SU-DHL-6 (cell line): Measurements from ENCODE around the gene TIMP2.

Experiments used
- H2AFZ ChIP-seq: fragments of 200-600 bp; sonication (generic); 2 replicates; pipeline ENCODE4 v1.6.1; 2014; ENCODE audit warnings: low read depth, mild to moderate bottlenecking, moderate library complexity, mixed read lengths, antibody characterized with exemption, low read length; ENCODE audit not compliant: severe bottlenecking
- H3F3A ChIP-seq: fragments of 200-600 bp; shearing (Covaris generic); 2 replicates; pipeline ENCODE4 v1.6.0; 2016; ENCODE audit warnings: antibody characterized with exemption, mild to moderate bottlenecking; ENCODE audit not compliant: insufficient read depth
- H3K27ac ChIP-seq: fragments of 200-600 bp; sonication (generic); 2 replicates; pipeline ENCODE4 v1.5.1; 2016; ENCODE audit warnings: low read depth, mild to moderate bottlenecking, low read length, moderate library complexity, mixed read lengths
- H3K27me3 ChIP-seq: fragments of 200-600 bp; sonication (generic), shearing (Covaris generic); 2 replicates; pipeline ENCODE4 v1.6.0; 2014; ENCODE audit warnings: mild to moderate bottlenecking, low read length
- H3K36me3 ChIP-seq: fragments of 200-600 bp; sonication (generic); 2 replicates; pipeline ENCODE4 v1.6.1; 2014; ENCODE audit warnings: mild to moderate bottlenecking, low read length, mixed read lengths
- H3K4me2 ChIP-seq: fragments of 300-600, 200-600 bp; shearing (Covaris generic), sonication (generic); 2 replicates; pipeline ENCODE4 v1.6.0; 2014; ENCODE audit warnings: low read length, low read depth, mild to moderate bottlenecking; ENCODE audit not compliant: poor library complexity, severe bottlenecking
- H3K4me3 ChIP-seq: fragments of 200-600 bp; sonication (generic); 2 replicates; pipeline ENCODE4 v1.5.1; 2014; ENCODE audit warnings: antibody characterized with exemption, low read length, mild to moderate bottlenecking, mixed read lengths; ENCODE audit not compliant: insufficient read depth, poor library complexity, severe bottlenecking
- H3K79me2 ChIP-seq: fragments of 200-600 bp; sonication (generic); 2 replicates; pipeline ENCODE4 v1.6.1; 2014; ENCODE audit warnings: mild to moderate bottlenecking, low read length, moderate library complexity; ENCODE audit not compliant: insufficient read depth
- H3K9ac ChIP-seq: fragments of 200-600 bp; sonication (generic); 2 replicates; pipeline ENCODE4 v1.7.0; 2014; ENCODE audit warnings: mild to moderate bottlenecking, low read length
- H3K9me2 ChIP-seq: fragments of 200-600 bp; sonication (generic); replicated peaks from 2 replicates; pipeline ENCODE4 v1.6.1; 2014; ENCODE audit warnings: low read length; ENCODE audit not compliant: insufficient read depth
- H3K9me3 ChIP-seq: fragments of 200-600 bp; sonication (generic); 2 replicates; pipeline ENCODE4 v1.6.1; 2014; ENCODE audit warnings: low read length, mixed read lengths; ENCODE audit not compliant: insufficient read depth
- H4K20me1 ChIP-seq: fragments of 200-600 bp; sonication (generic); 2 replicates; pipeline ENCODE4 v1.6.1; 2014; ENCODE audit warnings: low read depth, mild to moderate bottlenecking, antibody characterized with exemption, low read length, moderate library complexity, mixed read lengths
- EZH2phosphoT487 ChIP-seq: fragments of 200-600 bp; sonication (generic), shearing (Covaris generic); conservative IDR thresholded peaks from 2 replicates; pipeline ENCODE4 v1.6.1; 2018; ENCODE audit warnings: mild to moderate bottlenecking, antibody characterized with exemption, low read length, moderate library complexity, mixed read lengths
- TF ChIP-seq, protein P1 (sequence below): fragments of 200-600 bp; sonication (generic); IDR thresholded peaks from one replicate; pipeline ENCODE4 v1.5.1; 2017; ENCODE audit warnings: antibody characterized with exemption, mild to moderate bottlenecking, low read length, moderate library complexity; ENCODE audit not compliant: insufficient read depth, poor library complexity, severe bottlenecking

TIMP2 gene

DNA sequence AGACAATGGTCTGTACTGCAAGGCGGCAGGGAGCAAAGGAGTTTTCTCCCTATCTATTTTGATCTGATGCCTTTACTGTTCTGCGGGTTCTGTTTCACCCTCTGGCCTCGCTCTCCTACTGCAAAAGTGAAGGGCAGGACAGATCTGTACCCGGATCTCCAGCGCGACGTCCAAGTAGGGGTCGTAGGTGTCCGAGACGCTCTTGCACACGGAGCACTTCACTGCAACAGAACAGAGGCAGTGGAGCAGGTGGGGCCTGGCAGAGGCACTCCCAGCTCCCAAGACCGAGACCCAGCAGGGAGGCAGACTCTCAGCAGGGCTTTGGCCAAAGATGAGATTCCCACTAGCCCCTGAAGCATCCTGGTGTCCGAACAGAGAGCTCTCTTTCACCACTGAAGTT is 104.3 kb downstream of the TIMP2 start:
- Histone ChIP-seq H3K27me3 (no peaks in the 10 kb centered on the region), H2AFZ (no peak overlapping the region), H3K4me2 (no peak overlapping the region), H4K20me1 (no peaks in the 10 kb centered on the region), H3K9me3 (no peaks in the 10 kb centered on the region), H3K9me2 (no peaks in the 10 kb centered on the region), H3K9ac (no peak overlapping the region), H3K36me3 (peaks cover 9% of the 10 kb centered on the region; the same call in 1 of the 2 replicates), H3F3A (no peaks in the 10 kb centered on the region), H3K27ac (no peak overlapping the region), H3K79me2 (no peaks in the 10 kb centered on the region), H3K4me3 (no peak overlapping the region)
- no peak for TF ChIP-seq EZH2phosphoT487
- TF ChIP-seq, protein P1, sequence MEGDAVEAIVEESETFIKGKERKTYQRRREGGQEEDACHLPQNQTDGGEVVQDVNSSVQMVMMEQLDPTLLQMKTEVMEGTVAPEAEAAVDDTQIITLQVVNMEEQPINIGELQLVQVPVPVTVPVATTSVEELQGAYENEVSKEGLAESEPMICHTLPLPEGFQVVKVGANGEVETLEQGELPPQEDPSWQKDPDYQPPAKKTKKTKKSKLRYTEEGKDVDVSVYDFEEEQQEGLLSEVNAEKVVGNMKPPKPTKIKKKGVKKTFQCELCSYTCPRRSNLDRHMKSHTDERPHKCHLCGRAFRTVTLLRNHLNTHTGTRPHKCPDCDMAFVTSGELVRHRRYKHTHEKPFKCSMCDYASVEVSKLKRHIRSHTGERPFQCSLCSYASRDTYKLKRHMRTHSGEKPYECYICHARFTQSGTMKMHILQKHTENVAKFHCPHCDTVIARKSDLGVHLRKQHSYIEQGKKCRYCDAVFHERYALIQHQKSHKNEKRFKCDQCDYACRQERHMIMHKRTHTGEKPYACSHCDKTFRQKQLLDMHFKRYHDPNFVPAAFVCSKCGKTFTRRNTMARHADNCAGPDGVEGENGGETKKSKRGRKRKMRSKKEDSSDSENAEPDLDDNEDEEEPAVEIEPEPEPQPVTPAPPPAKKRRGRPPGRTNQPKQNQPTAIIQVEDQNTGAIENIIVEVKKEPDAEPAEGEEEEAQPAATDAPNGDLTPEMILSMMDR = no peak

DNA sequence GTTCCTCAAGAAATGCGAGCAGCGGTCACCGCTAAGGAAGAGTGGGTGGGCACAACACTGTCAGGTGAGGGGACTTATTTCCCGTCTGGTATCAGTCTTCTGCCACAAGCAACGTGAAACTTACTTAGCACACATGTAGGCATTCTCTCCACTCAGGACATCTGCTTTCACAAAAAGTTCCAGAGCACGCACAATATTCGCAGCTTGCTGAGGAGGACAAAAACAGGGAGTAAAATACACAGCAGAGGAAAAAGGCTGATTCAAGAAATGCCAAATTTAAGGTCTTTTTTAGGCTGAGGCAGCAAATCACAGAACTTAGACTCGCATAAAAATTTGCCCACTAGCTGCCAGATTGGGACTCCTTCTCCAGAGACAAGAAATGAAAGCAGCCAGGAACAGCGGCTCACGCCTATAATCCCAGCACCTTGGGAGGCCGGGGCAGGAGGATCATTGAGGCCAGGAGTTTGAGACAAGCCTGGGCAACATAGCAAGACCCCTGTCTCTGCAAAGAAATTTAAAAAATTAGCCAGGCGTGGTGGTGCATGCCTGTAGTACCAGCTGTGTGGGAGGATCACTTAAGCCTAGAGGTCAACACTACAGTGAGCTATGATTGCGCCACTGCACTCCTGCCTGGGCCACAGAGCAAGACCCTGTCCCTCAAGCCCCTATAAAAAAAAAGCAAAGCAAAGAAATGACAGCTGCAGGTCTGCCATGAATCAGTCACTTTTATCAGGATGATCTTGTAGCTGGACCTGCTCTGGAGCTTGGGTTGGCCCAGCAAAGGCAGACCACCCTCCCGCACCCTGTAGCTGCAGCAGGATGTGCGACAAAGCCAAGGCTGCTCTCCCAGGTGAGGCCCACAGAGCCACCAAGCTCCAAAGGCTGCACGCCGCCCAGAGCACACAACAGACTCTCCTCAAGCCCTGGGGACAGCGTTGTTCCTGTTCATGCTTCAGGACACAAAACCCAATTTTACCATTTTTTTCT is 105.1 kb downstream of the TIMP2 start:
- H3K36me3 ChIP-seq = peaks cover 9% of the 10 kb centered on the region; the same call in 1 of the 2 replicates
- H3K27ac ChIP-seq = no peak overlapping the region
- H3K9ac ChIP-seq = no peak overlapping the region

DNA sequence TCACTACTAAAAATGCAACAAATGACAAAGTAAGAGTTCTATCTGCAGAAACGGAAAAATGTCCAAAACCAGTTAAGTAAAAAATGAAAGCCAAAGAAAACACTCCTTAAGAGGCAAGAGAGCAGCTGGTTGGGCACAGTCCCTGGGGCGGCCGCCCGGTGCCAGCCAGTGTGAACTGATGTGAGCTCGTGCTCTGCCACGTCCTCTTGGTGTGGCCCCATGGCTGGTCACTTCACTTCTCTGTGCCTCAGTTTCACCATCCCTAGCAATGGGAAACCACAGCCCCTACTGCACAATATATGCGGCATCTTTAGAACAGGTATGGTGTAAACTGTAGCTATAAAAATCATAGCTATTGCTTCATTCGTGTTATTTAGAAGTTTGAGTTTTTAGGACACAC is 105.8 kb downstream of the TIMP2 start:
- Histone ChIP-seq H3K36me3 (peaks cover 9% of the 10 kb centered on the region; the same call in 1 of the 2 replicates), H3K9ac (no peak overlapping the region), H4K20me1 (no peaks in the 10 kb centered on the region), H3K4me3 (no peak overlapping the region), H3K79me2 (no peaks in the 10 kb centered on the region), H3K4me2 (no peak overlapping the region), H3K9me2 (no peaks in the 10 kb centered on the region), H3F3A (no peaks in the 10 kb centered on the region), H3K9me3 (no peaks in the 10 kb centered on the region), H2AFZ (no peak overlapping the region), H3K27me3 (no peaks in the 10 kb centered on the region), H3K27ac (no peak overlapping the region)
- TF ChIP-seq, protein P1 = no peak
- no peak for TF ChIP-seq EZH2phosphoT487

More for the DNA sequence above, 105.1 kb downstream of the TIMP2 start:
- Histone ChIP-seq H3K4me3 (no peak overlapping the region), H3F3A (no peaks in the 10 kb centered on the region), H3K9me3 (no peaks in the 10 kb centered on the region), H4K20me1 (no peaks in the 10 kb centered on the region), H2AFZ (no peak overlapping the region), H3K9me2 (no peaks in the 10 kb centered on the region), H3K79me2 (no peaks in the 10 kb centered on the region), H3K27me3 (no peaks in the 10 kb centered on the region), H3K4me2 (no peak overlapping the region)
- TF ChIP-seq, protein P1 = no peak
- no peak for TF ChIP-seq EZH2phosphoT487
